GM18858 (cell line): ENCODE results near the gene DYNC1I1.
A peak's percentile ranks its signal among the peaks of the same experiment; 100 is the strongest.

ENCODE experiments used
- ATAC-seq: cut with Tn5 transposase; IDR thresholded peaks from one replicate; pipeline ENCODE4 v1.9.1; 2021; ENCODE audit not compliant: unreplicated experiment

Gene DYNC1I1

GRCh38 chr7:95847061-95847460 lies 74.7 kb downstream of the DYNC1I1 start:
- ATAC-seq: no peak

GRCh38 chr7:95859429-95859828 lies 87.1 kb downstream of the DYNC1I1 start:
- ATAC-seq: no peak

- ATAC-seq: no peak
Observed at GRCh38 chr7:95861041-95861440, 88.7 kb downstream of the DYNC1I1 start.

- ATAC-seq: no peak
Observed at GRCh38 chr7:95863623-95864022, 91.3 kb downstream of the DYNC1I1 start.

GRCh38 chr7:95865716-95866371 lies 93.5 kb downstream of the DYNC1I1 start:
- no peak for ATAC-seq

GRCh38 chr7:95867309-95867708 lies 95.0 kb downstream of the DYNC1I1 start:
- ATAC-seq: peak; percentile 92

- no peak for ATAC-seq
Observed at GRCh38 chr7:95871075-95871848, 98.9 kb downstream of the DYNC1I1 start.

- no peak for ATAC-seq
Observed at GRCh38 chr7:95871896-95872295, 99.5 kb downstream of the DYNC1I1 start.

- ATAC-seq: no peak
Observed at GRCh38 chr7:95874129-95874528, 101.8 kb downstream of the DYNC1I1 start.

GRCh38 chr7:95874541-95875265 lies 102.3 kb downstream of the DYNC1I1 start:
- ATAC-seq: no peak

- no peak for ATAC-seq
Observed at GRCh38 chr7:95875519-95875918, 103.2 kb downstream of the DYNC1I1 start.

GRCh38 chr7:95878677-95879076 lies 106.3 kb downstream of the DYNC1I1 start:
- no peak for ATAC-seq

- no peak for ATAC-seq
Observed at GRCh38 chr7:95881597-95881996, 109.2 kb downstream of the DYNC1I1 start.

GRCh38 chr7:95883217-95883616 lies 110.9 kb downstream of the DYNC1I1 start:
- no peak for ATAC-seq

GRCh38 chr7:95886501-95887090 lies 114.2 kb downstream of the DYNC1I1 start:
- no peak for ATAC-seq

GRCh38 chr7:95893484-95893883 lies 121.1 kb downstream of the DYNC1I1 start:
- ATAC-seq: no peak

GRCh38 chr7:95897557-95898251 lies 125.3 kb downstream of the DYNC1I1 start:
- no peak for ATAC-seq

- no peak for ATAC-seq
Observed at GRCh38 chr7:95899919-95900513, 127.7 kb downstream of the DYNC1I1 start.

- no peak for ATAC-seq
Observed at GRCh38 chr7:95901006-95901405, 128.7 kb downstream of the DYNC1I1 start.

- ATAC-seq: no peak
Observed at GRCh38 chr7:95904099-95904498, 131.7 kb downstream of the DYNC1I1 start.

GRCh38 chr7:95905167-95905566 lies 132.8 kb downstream of the DYNC1I1 start:
- no peak for ATAC-seq
